Mammary microvascular endothelial cell (primary cell): ENCODE results near the gene DAB2. TPM values are rescaled to one million over a fixed set of nuclear protein-coding genes. Genes with fewer than 3 reads are reported as not detected.

Source experiments
- total RNA-seq: library from RNA; depleted of rRNA; stranded (reverse); fragments of >200 nt; gene quantifications from 2 replicates; pipeline ENCODE4 v1.2.3, GENCODE V29; 2015

DAB2 gene
- total RNA-seq = 90.0 and 102 TPM in 2 replicates

GRCh38 chr5:39424736-39425637 lies at the start of gene DAB2:
TSS of gene DAB2 (minus strand) at chr5:39424980. CDS start at chr5:39394320, 30,660 bp downstream.

GRCh38 chr5:39364367-39364766 lies 60.4 kb downstream of the DAB2 start, which contains the start of gene C9:
TSS of gene C9 (minus strand) at chr5:39364495. CDS start at chr5:39364464, 31 bp downstream.

Other genes starting within 250 kb of the DAB2 start
- not detected in 2 replicates for gene FYB1, start 205.4 kb downstream of the DAB2 start, total RNA-seq
- gene C9, start 60.5 kb downstream of the DAB2 start, total RNA-seq = not detected in 2 replicates